Tibial nerve (tissue), 3 donors: Measurements from ENCODE around the gene PRKAB2.

Experiments
- CTCF ChIP-seq, 5 experiments: fragments of 200-600 bp in 3 of 5; fragments of 450-650 bp in 2 of 5; sonication (generic) in 3 of 5; IDR thresholded peaks; one replicate each; pipeline ENCODE4 v1.5.1; 2016 to 2019; ENCODE audit warnings: antibody characterized with exemption in 5 of 5, mild to moderate bottlenecking in 3 of 5, moderate library complexity in 2 of 5
- POLR2A ChIP-seq, 2 donors: fragments of 450-650 bp; IDR thresholded peaks; one replicate each; pipeline ENCODE4 v1.6.1; 2017; ENCODE audit warnings: antibody characterized with exemption in 2 of 2, mild to moderate bottlenecking in 2 of 2, moderate library complexity in 2 of 2

DNA sequence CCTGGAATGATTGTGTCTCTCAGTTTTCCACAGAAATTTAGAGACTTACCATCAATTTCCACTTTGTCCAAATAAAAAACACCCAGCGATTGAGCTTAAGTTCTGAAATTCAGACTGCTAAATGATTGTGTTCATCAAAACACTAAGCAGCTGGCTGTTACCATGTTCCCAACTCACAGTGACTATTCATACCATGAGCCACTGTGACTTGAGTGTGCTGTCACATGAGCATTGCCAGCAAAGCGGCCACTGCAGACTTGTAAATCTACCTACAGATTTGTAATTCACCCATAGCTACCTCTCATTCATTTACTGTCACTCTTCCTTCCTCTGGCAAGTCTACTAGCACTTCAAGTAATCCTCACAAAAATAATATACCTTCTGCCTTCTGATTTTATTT is 17.2 kb upstream of the PRKAB2 start:
- TF ChIP-seq POLR2A (IDR thresholded peaks at IDR 0.05) (no peak), CTCF (IDR thresholded peaks at IDR 0.05) (no peak)
